ENCODE data around the gene FRA10AC1. TPM values are rescaled to one million over a fixed set of nuclear protein-coding genes. Genes with fewer than 3 reads are reported as not detected.

Gene FRA10AC1
- total and polyA plus RNA-seq, 2 of the 4 experiments (the other 2 are of a cell fraction): 1.6 to 4.9 TPM

DNA sequence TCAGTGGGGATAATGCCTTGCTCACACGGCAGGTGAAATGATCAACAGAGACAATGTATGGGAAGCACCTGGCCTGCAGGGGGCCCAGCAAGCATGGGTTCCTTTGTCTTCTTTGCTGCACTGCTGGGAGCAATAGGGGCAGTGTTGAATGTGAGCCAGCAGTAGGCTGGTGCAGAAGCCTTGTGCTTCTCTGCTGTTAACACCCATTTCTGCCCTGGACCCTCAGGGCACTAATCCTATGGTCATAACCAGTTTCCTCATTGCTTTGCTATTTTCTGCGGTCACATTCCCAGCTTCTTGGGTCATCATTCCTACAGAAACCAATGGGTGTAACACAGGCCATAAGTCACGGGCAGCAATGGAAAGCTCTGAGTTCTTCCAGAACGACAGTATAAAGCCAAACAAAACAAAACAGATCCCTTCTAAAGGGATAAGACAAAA is 44.5 kb upstream of the FRA10AC1 start:
- Histone ChIP-seq H3K36me3 (ENCODE audit: control insufficient read depth, insufficient read depth, low read length) (no peaks in the 10 kb centered on the region), H3K9ac (ENCODE audit: low read depth, low read length) (no peak overlapping the region), H3K23ac (ENCODE audit: low read depth, low read length) (no peak overlapping the region), H2BK15ac (ENCODE audit: low read depth, low read length) (no peak overlapping the region), H2AK5ac (ENCODE audit: low read depth, low read length) (no peak overlapping the region), H3K27me3 (ENCODE audit: control insufficient read depth, insufficient read depth, low read length) (peaks cover 5% of the 10 kb centered on the region), H2AFZ (replicated peaks; ENCODE audit: low read length, poor library complexity) (no peak overlapping the region), H3K79me1 (ENCODE audit: low read depth in 1 of 2, low read length in 2 of 2) (no peaks in the 10 kb centered on the region), H3K18ac (ENCODE audit: low read depth, low read length) (no peak overlapping the region), H4K20me1 (ENCODE audit: insufficient read depth, low read length) (no peaks in the 10 kb centered on the region), H3K27ac (ENCODE audit: insufficient read depth, low read length) (no peak overlapping the region), H2AK9ac (replicated peaks; ENCODE audit: low read depth, low read length, poor library complexity) (no peak overlapping the region), H3K4me3 (ENCODE audit: insufficient read depth, low read depth, low read length) (no peak overlapping the region), H3K9me3 (ENCODE audit: control insufficient read depth, insufficient read depth, low read length) (no peaks in the 10 kb centered on the region), H4K91ac (ENCODE audit: insufficient read depth, low read depth, low read length) (no peak overlapping the region), H2BK120ac (ENCODE audit: low read depth, low read length) (no peak overlapping the region), H4K5ac (ENCODE audit: low read depth, low read length) (no peak overlapping the region), H3K4me2 (ENCODE audit: low read depth, low read length) (peak overlapping the region; percentile 36), H2BK5ac (ENCODE audit: low read depth, low read length, poor library complexity, severe bottlenecking) (no peak overlapping the region), H3K4ac (ENCODE audit: low read depth, low read length) (no peak overlapping the region), H4K8ac (ENCODE audit: low read depth in 2 of 2, low read length in 2 of 2) (no peak overlapping the region), H3K56ac (ENCODE audit: extremely low read depth, insufficient read depth, low read length) (no peak overlapping the region), H2BK20ac (ENCODE audit: low read depth, low read length) (no peak overlapping the region; the same call in 1 of the 2 replicates), H3K9me1 (ENCODE audit: insufficient read depth, low read length) (no peaks in the 10 kb centered on the region), H3K14ac (replicated peaks; ENCODE audit: low read depth, low read length) (no peak overlapping the region), H3K4me1 (ENCODE audit: control insufficient read depth, insufficient read depth, low read length) (peaks cover 2% of the 10 kb centered on the region; the same call in 1 of the 2 replicates)
- POLR2A ChIA-PET (ENCODE audit: unreplicated experiment): interaction anchor here (0.6 to 1.0 kb wide), 2 partner anchors 11 to 103 kb away, joined by 3 read pairs; partner anchors contain the start of gene LGI1
- dilution Hi-C loops (cut with HindIII; ENCODE audit: low sequenced_read_pairs, unreplicated experiment) (no loop called here), in situ Hi-C loops (cut with MboI; ENCODE audit: low sequenced_read_pairs) (no loop called here), intact Hi-C loops (cut with micrococcal nuclease) (no loop called here)
- CTCF ChIA-PET: interaction anchor here (1.6 kb wide), 1 partner anchor 69 kb away, joined by 4 read pairs; no protein-coding TSS in a partner anchor
- no TSS peak for BruUV-seq (replicated peaks)
- ATAC-seq (ENCODE audit: low read depth) (peak; percentile 85), DNase-seq (peak; percentile 89)
- no CpG with 5 or more reads among the region's 4 CpGs for WGBS, 2 experiments (ENCODE audit: extremely low coverage in 2 of 2, insufficient read length in 1 of 2)
- TF ChIP-seq MAFK (IDR thresholded peaks at IDR 0.05; ENCODE audit: low read depth, low read length) (no peak), BHLHE40 (IDR thresholded peaks at IDR 0.05; ENCODE audit: low read depth, low read length) (peak; percentile 87), POLR2A (IDR thresholded peaks at IDR 0.05; ENCODE audit: low read depth, low read length) (no peak), CEBPB (IDR thresholded peaks at IDR 0.05; ENCODE audit: low read depth, low read length) (0 out of 2 replicates have a peak, but pooled peaks have one; percentile 17), CHD1 (IDR thresholded peaks at IDR 0.05; ENCODE audit: low read depth, low read length) (no peak), MAZ (IDR thresholded peaks at IDR 0.05; ENCODE audit: borderline replicate concordance, low read depth, low read length) (no peak), MXI1 (IDR thresholded peaks at IDR 0.05; ENCODE audit: borderline replicate concordance, low read depth, low read length) (0 out of 2 replicates have a peak, but pooled peaks have one; percentile 21), SMC3 (IDR thresholded peaks at IDR 0.05; ENCODE audit: low read depth, low read length) (no peak), RFX5 (IDR thresholded peaks at IDR 0.05; ENCODE audit: low read depth, low read length) (no peak), RAD21 (IDR thresholded peaks at IDR 0.05; ENCODE audit: low read length) (no peak)
- TF ChIP-seq, protein P1, sequence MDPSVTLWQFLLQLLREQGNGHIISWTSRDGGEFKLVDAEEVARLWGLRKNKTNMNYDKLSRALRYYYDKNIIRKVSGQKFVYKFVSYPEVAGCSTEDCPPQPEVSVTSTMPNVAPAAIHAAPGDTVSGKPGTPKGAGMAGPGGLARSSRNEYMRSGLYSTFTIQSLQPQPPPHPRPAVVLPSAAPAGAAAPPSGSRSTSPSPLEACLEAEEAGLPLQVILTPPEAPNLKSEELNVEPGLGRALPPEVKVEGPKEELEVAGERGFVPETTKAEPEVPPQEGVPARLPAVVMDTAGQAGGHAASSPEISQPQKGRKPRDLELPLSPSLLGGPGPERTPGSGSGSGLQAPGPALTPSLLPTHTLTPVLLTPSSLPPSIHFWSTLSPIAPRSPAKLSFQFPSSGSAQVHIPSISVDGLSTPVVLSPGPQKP (IDR thresholded peaks at IDR 0.05; ENCODE audit: borderline replicate concordance, low read depth, low read length): no peak
- TF ChIP-seq, protein P2, sequence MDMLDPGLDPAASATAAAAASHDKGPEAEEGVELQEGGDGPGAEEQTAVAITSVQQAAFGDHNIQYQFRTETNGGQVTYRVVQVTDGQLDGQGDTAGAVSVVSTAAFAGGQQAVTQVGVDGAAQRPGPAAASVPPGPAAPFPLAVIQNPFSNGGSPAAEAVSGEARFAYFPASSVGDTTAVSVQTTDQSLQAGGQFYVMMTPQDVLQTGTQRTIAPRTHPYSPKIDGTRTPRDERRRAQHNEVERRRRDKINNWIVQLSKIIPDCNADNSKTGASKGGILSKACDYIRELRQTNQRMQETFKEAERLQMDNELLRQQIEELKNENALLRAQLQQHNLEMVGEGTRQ (IDR thresholded peaks at IDR 0.05; ENCODE audit: low read depth, low read length): no peak; the same call in 1 of the 2 replicates
- TF ChIP-seq, protein P3, sequence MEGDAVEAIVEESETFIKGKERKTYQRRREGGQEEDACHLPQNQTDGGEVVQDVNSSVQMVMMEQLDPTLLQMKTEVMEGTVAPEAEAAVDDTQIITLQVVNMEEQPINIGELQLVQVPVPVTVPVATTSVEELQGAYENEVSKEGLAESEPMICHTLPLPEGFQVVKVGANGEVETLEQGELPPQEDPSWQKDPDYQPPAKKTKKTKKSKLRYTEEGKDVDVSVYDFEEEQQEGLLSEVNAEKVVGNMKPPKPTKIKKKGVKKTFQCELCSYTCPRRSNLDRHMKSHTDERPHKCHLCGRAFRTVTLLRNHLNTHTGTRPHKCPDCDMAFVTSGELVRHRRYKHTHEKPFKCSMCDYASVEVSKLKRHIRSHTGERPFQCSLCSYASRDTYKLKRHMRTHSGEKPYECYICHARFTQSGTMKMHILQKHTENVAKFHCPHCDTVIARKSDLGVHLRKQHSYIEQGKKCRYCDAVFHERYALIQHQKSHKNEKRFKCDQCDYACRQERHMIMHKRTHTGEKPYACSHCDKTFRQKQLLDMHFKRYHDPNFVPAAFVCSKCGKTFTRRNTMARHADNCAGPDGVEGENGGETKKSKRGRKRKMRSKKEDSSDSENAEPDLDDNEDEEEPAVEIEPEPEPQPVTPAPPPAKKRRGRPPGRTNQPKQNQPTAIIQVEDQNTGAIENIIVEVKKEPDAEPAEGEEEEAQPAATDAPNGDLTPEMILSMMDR (conservative IDR thresholded peaks at IDR 0.05; ENCODE audit: low read depth, low read length): no peak; the same call in 1 of the 2 replicates
